ENCODE data around the gene PTPRU.

PTPRU gene

GRCh38 chr1:29309075-29309474, 72.8 kb downstream of the PTPRU start:
- H3K4me1 ChIP-seq, result no peaks in the 10 kb centered on the region
- no peak for TF ChIP-seq CTCF (IDR thresholded peaks at IDR 0.05)
- H3K36me3 ChIP-seq (ENCODE audit: control insufficient read depth, insufficient read depth, low read length), result no peaks in the 10 kb centered on the region
- no peak overlapping the region for H2AFZ ChIP-seq
- H3K9me3 ChIP-seq (ENCODE audit: control insufficient read depth, low read length), result no peaks in the 10 kb centered on the region
- H3K79me2 ChIP-seq, result no peaks in the 10 kb centered on the region
- H3K27ac ChIP-seq, result no peak overlapping the region
- no peaks in the 10 kb centered on the region for H3K27me3 ChIP-seq (ENCODE audit: control insufficient read depth, insufficient read depth, low read length)
- H3K4me3 ChIP-seq (ENCODE audit: low read depth, low read length), result no peak overlapping the region
- no peak overlapping the region for H3K9ac ChIP-seq
- no peak overlapping the region for H3K4me2 ChIP-seq (ENCODE audit: low read length)

GRCh38 chr1:29309621-29310020, 73.3 kb downstream of the PTPRU start:
- no peak for TF ChIP-seq CTCF (IDR thresholded peaks at IDR 0.05)
- Histone ChIP-seq H3K9me3 (ENCODE audit: control insufficient read depth, low read length) (no peaks in the 10 kb centered on the region), H3K4me3 (ENCODE audit: low read depth, low read length) (no peak overlapping the region), H2AFZ (no peak overlapping the region), H3K27ac (no peak overlapping the region), H3K36me3 (ENCODE audit: control insufficient read depth, insufficient read depth, low read length) (no peaks in the 10 kb centered on the region), H3K4me2 (ENCODE audit: low read length) (no peak overlapping the region), H3K79me2 (no peaks in the 10 kb centered on the region), H3K4me1 (no peaks in the 10 kb centered on the region), H3K9ac (no peak overlapping the region), H3K27me3 (ENCODE audit: control insufficient read depth, insufficient read depth, low read length) (no peaks in the 10 kb centered on the region)

- Histone ChIP-seq H2AFZ (no peak overlapping the region), H3K4me2 (ENCODE audit: low read length) (no peak overlapping the region), H3K9me3 (ENCODE audit: control insufficient read depth, low read length) (no peaks in the 10 kb centered on the region), H3K4me3 (ENCODE audit: low read depth, low read length) (no peak overlapping the region), H3K9ac (no peak overlapping the region), H3K36me3 (ENCODE audit: control insufficient read depth, insufficient read depth, low read length) (no peaks in the 10 kb centered on the region), H3K79me2 (no peaks in the 10 kb centered on the region), H3K27me3 (ENCODE audit: control insufficient read depth, insufficient read depth, low read length) (no peaks in the 10 kb centered on the region), H3K4me1 (no peaks in the 10 kb centered on the region), H3K27ac (no peak overlapping the region)
- no peak for TF ChIP-seq CTCF (IDR thresholded peaks at IDR 0.05)
Observed at GRCh38 chr1:29310616-29311180, 74.4 kb downstream of the PTPRU start.

DNA sequence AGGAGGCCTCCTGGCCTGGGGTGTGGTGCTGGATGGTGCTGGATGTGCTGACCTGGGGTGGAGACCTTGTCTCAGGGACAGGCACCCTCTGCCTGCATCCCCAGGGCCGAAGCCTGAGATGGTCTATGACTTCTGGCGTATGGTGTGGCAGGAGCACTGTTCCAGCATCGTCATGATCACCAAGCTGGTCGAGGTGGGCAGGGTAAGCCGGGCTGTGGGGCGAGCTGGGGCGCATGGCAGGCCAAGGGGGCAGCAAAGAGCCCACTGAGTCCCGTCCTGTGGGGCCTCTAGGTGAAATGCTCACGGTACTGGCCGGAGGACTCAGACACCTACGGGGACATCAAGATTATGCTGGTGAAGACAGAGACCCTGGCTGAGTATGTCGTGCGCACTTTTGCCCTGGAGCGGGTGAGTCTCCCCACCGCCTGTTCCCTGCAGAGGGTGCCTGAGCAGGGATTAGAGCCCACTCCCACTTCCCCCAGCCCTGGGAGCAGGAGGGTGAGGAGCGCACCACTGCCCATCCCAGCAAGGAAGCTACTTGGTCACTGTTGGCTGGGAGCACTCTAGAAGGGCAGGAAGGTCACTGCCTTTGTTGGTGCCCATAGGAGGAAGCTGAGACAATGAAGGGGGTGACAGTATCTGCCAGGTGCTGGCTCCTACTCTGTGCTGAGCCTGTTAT, 75.2 kb downstream of the PTPRU start:
- H3K79me2 ChIP-seq, result no peaks in the 10 kb centered on the region
- H3K27ac ChIP-seq, result no peak overlapping the region
- H3K27me3 ChIP-seq (ENCODE audit: control insufficient read depth, insufficient read depth, low read length), result no peaks in the 10 kb centered on the region
- no peaks in the 10 kb centered on the region for H3K36me3 ChIP-seq (ENCODE audit: control insufficient read depth, insufficient read depth, low read length)
- H3K4me3 ChIP-seq (ENCODE audit: low read depth, low read length), result no peak overlapping the region
- H3K9me3 ChIP-seq (ENCODE audit: control insufficient read depth, low read length), result no peaks in the 10 kb centered on the region
- TF ChIP-seq CTCF (IDR thresholded peaks at IDR 0.05), result no peak
- H3K9ac ChIP-seq, result no peak overlapping the region
- no peak overlapping the region for H2AFZ ChIP-seq
- no peaks in the 10 kb centered on the region for H3K4me1 ChIP-seq
- H3K4me2 ChIP-seq (ENCODE audit: low read length), result no peak overlapping the region

All from parathyroid adenoma (tissue), 2 donors.